ENCODE results near the gene P3H2.

The P3H2 gene

DNA sequence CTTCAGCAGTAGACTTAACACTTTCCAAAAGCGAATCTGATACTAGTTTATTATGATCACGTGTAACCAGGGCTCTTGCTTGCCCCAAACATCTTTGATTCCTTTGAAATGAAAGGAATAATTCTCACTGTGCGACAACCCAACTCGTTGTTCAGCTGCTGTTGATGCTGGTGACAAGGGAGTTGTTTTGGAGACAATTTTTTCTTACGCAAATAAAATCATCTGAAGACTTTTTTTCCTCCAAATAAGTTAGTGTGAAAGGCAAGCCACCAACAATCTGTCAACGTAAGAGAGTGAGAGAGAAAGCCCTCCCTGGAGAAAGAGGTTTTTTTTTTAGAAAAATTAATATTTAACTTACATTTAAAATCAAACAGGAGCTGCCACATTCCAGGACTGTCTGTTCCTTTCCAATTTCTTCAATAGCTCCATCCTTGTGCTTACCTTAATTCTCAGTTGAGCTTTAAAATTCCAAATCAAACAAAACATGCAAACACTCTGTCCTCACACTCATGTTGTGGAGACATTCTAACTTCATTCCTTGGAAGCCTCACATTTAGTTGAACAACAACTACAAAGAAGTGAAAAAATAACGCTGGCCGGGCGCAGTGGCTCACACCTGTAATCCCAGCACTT, 4.9 kb upstream of the P3H2 start:
- DNase-seq, result no peak

- no peak for DNase-seq
Observed at GRCh38 chr3:190124067-190124466, 3.4 kb upstream of the P3H2 start.

DNA sequence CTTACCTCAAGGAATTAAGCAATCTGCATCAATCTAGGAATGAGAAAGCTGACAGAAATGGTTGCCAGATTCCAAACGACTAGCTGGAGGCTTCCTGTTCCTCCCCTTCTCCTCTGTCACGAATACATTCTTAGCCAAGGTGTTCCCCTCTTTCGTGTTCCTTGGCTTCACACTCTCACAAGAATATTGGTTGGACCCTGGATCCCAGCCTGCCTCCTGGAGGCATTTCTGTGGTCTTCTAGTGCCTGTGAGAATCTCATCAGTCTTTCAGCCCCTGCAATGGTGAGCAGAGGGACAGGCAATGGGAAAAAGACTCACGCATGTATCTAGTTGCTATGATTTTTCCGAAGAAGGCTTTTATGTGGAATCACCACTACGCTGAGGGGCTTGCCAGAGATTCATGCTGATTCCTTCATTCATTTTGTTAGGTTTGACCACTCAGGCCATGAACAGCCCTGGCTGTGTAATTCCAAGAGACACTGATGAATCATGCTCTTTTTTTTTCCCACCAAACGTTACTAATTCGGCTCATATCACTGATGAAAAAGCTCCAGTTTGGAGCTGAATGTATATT, 1.6 kb upstream of the P3H2 start:
- DNase-seq, result no peak

- no peak for DNase-seq
Observed at GRCh38 chr3:190121383-190121782, 686 bp upstream of the P3H2 start.

DNA sequence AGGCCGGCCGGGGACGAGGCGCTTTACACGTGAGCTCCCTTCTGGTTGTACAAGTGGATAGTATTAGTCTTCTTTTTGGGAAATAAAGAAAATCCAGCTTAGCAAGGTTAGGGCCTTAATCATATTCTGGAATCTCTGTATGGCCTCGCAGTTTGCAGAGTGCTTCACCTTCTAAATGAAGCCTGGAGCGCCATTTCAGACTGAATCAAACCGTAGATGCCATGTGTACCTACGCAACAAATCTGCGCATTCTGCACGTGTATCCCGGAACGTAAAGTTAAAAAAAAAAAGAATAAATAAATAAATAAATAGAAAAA, 322 bp upstream of the P3H2 start:
- DNase-seq, result no peak

- no peak for DNase-seq
Observed at GRCh38 chr3:190119461-190120268, 1.0 kb downstream of the P3H2 start.

DNA sequence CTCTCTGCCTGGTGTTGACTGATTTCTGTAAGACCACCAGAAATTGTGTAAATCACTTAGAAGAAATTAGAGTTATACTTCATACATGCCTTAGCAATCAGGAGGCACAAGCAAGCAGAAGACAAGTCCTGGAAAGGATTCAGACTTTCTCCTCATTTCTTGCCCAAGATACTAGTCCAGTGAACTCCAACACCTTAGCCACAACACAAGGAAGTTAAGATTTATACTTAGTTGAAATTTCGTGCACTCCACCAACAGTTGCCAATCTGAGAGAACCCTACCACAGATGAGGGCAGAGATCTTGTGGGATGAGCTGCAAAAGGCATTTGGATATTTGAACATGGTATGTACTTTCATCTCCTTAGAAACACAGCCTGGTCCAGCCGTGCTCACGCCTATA, 2.3 kb downstream of the P3H2 start:
- DNase-seq, result no peak

GRCh38 chr3:190117981-190118380, 2.7 kb downstream of the P3H2 start:
- DNase-seq, result no peak

- no peak for DNase-seq
Observed at GRCh38 chr3:190116551-190117067, 4.1 kb downstream of the P3H2 start.

- no peak for DNase-seq
Observed at GRCh38 chr3:190110826-190111225, 9.9 kb downstream of the P3H2 start.

DNA sequence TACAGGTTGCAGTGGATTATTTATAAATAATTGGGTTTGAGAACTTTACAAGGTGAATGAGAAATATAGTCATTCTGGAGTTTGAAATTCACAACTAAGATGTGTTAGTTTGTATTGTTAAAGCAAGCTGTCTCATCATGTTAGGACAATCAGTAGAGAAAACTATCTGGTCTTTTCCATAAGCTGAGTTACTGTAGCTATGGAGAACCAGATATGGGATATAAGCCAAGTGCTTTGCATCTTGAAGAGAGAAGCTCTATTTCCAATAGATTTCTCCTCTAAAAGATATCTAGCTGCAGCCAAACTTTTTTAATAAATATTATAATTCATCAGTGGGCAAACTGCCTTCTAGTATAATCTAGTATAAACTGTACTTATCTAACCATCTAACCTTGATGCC, 11.3 kb downstream of the P3H2 start:
- no peak for DNase-seq

GRCh38 chr3:190108804-190109203, 11.9 kb downstream of the P3H2 start:
- peak; percentile 36 for DNase-seq

- DNase-seq, result no peak
Observed at GRCh38 chr3:190105876-190106275, 14.8 kb downstream of the P3H2 start.

- DNase-seq, result no peak
Observed at GRCh38 chr3:190101320-190102011, 19.2 kb downstream of the P3H2 start.

DNA sequence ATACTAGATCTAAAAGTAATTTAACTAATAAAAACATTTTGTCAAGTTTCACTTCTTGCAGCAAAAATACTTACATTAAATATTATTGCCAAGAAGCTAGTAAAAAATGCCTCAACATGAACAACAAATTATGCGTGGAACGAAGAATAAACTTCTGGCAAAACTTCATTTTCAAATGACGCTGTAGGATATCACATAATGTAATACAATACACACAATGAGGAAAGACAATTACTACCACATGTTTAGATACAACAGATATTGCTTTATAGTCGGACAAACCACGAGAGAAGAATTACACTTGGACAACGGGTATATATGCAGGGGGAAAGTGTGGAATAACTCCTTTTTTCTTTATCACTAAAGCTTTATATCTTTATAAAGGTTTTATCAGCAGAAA, 21.6 kb downstream of the P3H2 start:
- no peak for DNase-seq

DNA sequence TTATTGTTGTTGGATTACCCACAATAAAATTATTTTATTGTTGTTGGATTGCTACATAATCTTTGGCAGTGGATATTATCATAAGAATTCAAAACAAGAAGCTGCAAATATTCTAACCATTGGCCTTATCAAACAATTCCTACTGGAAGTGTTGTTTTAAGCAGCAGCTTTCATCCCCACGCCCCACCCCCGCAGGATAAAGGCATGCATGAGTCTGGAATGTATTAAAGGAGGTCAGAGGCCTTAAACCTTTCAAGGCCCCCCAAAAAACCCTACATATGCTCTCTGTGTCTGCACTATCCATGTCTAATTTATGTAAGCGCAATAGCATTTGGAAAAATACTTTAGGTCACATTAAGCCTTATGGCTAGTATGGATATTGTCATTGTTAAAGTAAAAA, 23.1 kb downstream of the P3H2 start:
- no peak for DNase-seq

DNA sequence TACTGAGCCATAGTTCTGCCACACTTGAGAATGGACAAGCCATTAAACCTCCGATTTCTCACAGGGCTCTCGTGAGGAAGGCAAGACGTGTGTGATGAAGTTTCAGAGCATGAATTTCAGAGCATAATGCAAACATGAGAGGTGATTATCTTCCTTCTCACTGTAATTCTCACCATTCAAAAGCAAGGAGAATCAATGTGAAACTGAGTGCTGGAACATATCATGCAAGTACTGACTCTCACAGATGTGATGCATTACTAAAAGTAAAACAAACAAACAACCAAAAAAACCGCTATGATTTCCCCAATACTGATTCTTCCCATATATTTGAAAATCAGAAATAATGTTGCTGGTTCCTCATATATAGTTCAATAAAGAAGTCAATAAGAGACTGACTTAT, 23.7 kb downstream of the P3H2 start:
- DNase-seq, result no peak

DNA sequence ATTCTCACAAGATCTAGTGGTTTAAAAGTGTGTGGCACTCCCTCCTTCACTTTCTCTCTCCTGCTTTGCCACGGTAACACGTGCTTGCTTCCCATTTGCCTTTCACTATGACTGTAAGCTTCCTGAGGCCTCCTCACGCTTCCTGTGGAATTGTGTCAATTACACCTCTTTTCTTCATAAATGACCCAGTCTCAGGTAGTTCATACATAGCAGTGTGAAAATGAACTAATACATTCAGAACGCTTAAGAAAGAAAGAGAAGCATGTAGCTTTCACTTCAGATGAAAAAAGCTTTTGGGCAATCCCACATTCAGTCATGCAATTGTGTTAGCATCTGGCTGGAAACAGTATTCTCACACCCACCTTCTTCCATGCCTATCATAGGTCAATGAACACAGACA, 24.4 kb downstream of the P3H2 start:
- no peak for DNase-seq

- DNase-seq, result no peak
Observed at GRCh38 chr3:190094160-190094718, 26.5 kb downstream of the P3H2 start.

GRCh38 chr3:190092250-190092649, 28.4 kb downstream of the P3H2 start:
- no peak for DNase-seq

GRCh38 chr3:190089711-190090110, 31.0 kb downstream of the P3H2 start:
- no peak for DNase-seq

DNA sequence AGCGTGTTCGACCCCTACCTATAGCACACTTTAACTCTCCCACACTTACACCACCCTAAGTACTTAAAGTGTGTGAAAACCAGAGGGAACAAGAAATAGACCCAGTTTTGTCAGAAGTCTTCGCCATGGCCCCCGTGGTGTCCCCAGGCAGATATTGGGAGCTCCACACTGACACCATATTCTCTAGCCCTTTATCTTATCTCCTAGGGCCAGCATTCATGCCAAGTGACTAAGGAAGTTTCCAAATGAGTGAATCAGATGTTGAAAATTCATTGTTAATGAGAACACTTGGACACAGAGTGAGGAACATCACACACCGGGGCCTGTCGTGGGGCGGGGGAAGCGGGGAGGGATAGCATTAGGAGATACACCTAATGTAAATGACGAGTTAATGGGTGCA, 31.8 kb downstream of the P3H2 start:
- no peak for DNase-seq

DNA sequence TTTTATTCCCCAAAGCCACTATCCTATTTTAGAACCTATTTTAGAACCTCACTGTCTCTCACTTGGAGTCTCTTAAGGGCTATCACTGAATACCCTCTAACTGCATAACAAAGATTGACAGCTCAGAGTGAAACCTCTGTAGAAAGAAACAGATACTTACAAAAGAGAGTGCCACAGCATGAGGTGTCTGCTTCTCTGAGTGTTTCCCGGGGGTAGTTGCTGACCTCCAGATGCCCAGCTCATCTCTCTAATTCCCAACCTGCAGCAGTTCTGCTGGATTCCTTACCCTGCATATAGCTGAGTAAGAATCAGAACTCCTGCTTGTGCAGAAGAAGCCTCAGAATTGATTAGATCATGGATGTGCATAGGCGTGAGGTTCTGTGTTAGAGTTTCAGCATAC, 34.5 kb downstream of the P3H2 start:
- DNase-seq, result no peak

All from retina (tissue), 1 donor.